Karpas-422 (cell line): ENCODE measurements around the gene SOCS3. TPM values are rescaled to one million over a fixed set of nuclear protein-coding genes. Genes with fewer than 3 reads are reported as not detected.

ENCODE experiments used
- DNase-seq: peaks from one replicate; pipeline ENCODE4 v3.0.0-alpha.2; 2015
- H2AFZ ChIP-seq: fragments of 200-600 bp; sonication (generic); 2 replicates; pipeline ENCODE4 v1.6.1; 2014; ENCODE audit warnings: antibody characterized with exemption, low read length, mixed read lengths
- H3K27ac ChIP-seq: fragments of 200-600 bp; sonication (generic); 2 replicates; pipeline ENCODE4 v1.5.1; 2014; ENCODE audit warnings: mild to moderate bottlenecking, low read length, moderate library complexity
- H3K27me3 ChIP-seq: fragments of 200-600 bp; sonication (generic); 2 replicates; pipeline ENCODE4 v1.6.1; 2014; ENCODE audit warnings: low read length, mixed read lengths
- H3K36me3 ChIP-seq: fragments of 200-600 bp; sonication (generic); 2 replicates; pipeline ENCODE4 v1.6.1; 2014; ENCODE audit warnings: low read length, mixed read lengths; ENCODE audit not compliant: insufficient read depth
- H3K4me1 ChIP-seq: fragments of 200-600 bp; sonication (generic); 2 replicates; pipeline ENCODE4 v1.6.1; 2014; ENCODE audit warnings: mild to moderate bottlenecking, low read length, mixed read lengths
- H3K4me2 ChIP-seq: fragments of 200-600 bp; sonication (generic); 2 replicates; pipeline ENCODE4 v1.6.1; 2014; ENCODE audit warnings: low read length, low read depth, mild to moderate bottlenecking; ENCODE audit not compliant: poor library complexity, severe bottlenecking
- H3K4me3 ChIP-seq: fragments of 200-600 bp; sonication (generic); 2 replicates; pipeline ENCODE4 v1.5.1; 2014; ENCODE audit warnings: mild to moderate bottlenecking, antibody characterized with exemption, low read length, mixed read lengths
- H3K79me2 ChIP-seq: fragments of 200-600 bp; sonication (generic); 2 replicates; pipeline ENCODE4 v1.6.1; 2014; ENCODE audit warnings: mild to moderate bottlenecking, low read length, mixed read lengths
- H3K9ac ChIP-seq: fragments of 200-600 bp; sonication (generic); 2 replicates; pipeline ENCODE4 v1.6.0; 2014; ENCODE audit warnings: low read length
- H3K9me2 ChIP-seq: fragments of 200-600 bp; sonication (generic), shearing (Covaris generic); replicated peaks from 2 replicates; pipeline ENCODE4 v1.6.0; 2014; ENCODE audit warnings: mild to moderate bottlenecking, low read length, moderate library complexity; ENCODE audit not compliant: insufficient read depth
- H3K9me3 ChIP-seq: fragments of 300-700, 200-600 bp; sonication (generic); 2 replicates; pipeline ENCODE4 v1.6.1; 2014; ENCODE audit warnings: low read length, mixed read lengths
- H4K20me1 ChIP-seq: fragments of 200-600 bp; sonication (generic); 2 replicates; pipeline ENCODE4 v1.6.1; 2014; ENCODE audit warnings: mild to moderate bottlenecking, antibody characterized with exemption, low read length, low read depth; ENCODE audit not compliant: insufficient read depth
- total RNA-seq: library from RNA; depleted of rRNA; stranded (reverse); fragments of >200 nt; shearing (Covaris generic); gene quantifications from 2 replicates; pipeline ENCODE4 v1.2.3, GENCODE V29; 2014; ENCODE audit warnings: low replicate concordance

The SOCS3 gene
- total RNA-seq, 1 experiment from 2014 or later: not detected

DNA sequence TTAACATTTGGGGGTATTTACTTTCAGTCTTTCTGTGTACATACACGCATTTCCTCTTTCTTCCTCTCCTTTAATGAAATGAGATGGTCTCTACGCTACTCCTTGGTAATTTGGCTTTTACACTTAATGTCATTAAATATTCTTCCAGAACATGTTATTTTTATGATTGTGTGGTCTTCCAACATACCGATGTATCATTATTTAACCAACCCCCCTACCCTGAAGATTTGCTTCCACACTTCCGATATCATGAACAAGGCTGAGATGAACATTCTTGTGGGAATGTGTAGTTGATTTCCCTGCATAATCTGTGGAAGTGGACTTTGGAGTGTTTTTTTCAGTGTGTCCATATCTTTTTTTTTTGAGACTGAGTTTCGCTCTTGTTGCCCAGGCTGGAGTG is 16.3 kb upstream of the SOCS3 start:
- H3K27me3 ChIP-seq: no peaks in the 10 kb centered on the region
- H3K4me1 ChIP-seq: peaks cover 23% of the 10 kb centered on the region

DNA sequence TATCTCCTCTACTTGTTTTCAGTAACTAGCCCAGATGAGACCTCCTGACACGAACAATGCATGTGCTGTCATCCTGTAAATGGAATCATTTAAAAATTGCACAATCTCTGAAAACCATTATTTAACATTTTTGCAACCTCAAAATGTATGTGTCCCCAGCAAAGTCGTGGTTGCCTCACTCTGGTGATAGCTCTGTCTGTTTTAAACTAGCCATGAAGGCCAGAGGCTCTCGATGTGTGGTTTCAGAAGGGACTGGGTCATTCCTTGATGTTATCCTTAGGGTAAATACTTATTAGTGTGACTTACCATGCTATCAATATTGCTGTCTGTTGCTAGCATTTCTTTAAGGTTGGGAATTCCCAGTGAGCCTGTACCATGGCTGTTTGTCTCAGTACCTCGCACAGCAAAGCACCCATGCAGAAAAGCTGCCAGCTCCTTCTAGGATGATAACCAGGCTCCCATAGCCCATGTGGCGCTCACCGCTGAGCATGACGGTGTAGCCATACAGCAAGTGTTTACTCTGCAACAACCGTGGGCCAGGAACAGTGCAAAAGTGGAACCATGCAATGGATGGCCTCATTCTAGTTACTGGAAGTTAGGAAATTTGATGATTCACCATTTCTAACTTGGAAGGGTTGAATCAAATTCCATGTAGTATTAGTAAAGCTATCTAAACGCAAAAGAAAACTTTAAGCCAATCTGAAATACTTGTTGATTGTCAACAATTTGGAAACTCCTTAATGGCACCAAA is 15.7 kb upstream of the SOCS3 start:
- Histone ChIP-seq H3K9ac (no peak overlapping the region), H3K4me1 (peaks cover 20% of the 10 kb centered on the region), H3K4me3 (no peak overlapping the region), H3K9me3 (no peaks in the 10 kb centered on the region), H3K4me2 (no peak overlapping the region), H3K9me2 (no peaks in the 10 kb centered on the region), H2AFZ (no peak overlapping the region), H3K27me3 (no peaks in the 10 kb centered on the region), H3K79me2 (peaks cover 21% of the 10 kb centered on the region), H4K20me1 (peaks cover 7% of the 10 kb centered on the region; the same call in 1 of the 2 replicates), H3K27ac (no peak overlapping the region), H3K36me3 (no peaks in the 10 kb centered on the region)
- no peak for DNase-seq

More for the DNA sequence above, 16.3 kb upstream of the SOCS3 start:
- H3K27ac ChIP-seq: no peak overlapping the region
- no peaks in the 10 kb centered on the region for H3K9me2 ChIP-seq
- H3K36me3 ChIP-seq: no peaks in the 10 kb centered on the region
- no peaks in the 10 kb centered on the region for H3K9me3 ChIP-seq
- no peak overlapping the region for H3K9ac ChIP-seq
- peaks cover 27% of the 10 kb centered on the region for H3K79me2 ChIP-seq
- no peak overlapping the region for H2AFZ ChIP-seq
- H3K4me2 ChIP-seq: no peak overlapping the region
- no peak for DNase-seq
- peaks cover 8% of the 10 kb centered on the region for H4K20me1 ChIP-seq
- H3K4me3 ChIP-seq: no peak overlapping the region

DNA sequence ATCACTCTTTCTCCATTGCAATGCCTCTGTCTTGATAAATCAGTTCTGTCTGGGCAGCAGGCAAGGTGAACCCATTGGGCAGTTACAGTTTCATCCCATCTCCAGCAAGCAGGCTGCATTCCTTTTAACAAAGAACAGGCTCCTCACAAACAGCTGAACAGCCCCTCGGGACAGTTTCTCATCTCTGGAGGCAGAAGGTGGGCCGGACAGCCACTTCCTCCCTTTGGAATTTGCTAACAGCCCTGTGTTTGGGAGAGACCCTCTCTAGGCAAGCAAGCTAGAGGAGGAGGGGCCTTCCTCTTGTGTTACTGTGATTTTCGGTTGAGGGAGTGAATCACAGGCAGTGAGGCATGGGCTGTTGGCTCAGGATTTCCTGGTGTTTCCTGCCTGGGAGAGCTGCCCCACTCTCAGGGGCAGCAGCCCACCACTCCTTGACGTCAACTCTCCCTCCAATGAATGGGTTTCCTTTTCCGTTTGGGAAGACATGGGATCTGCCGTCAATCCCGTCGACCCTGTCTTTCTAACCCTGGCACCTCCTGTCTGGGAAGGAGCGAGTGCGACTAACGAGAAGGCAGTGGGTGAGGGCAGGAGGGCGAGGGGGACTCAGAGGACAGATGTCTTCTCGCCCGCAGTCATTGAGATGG is 14.9 kb upstream of the SOCS3 start:
- no peaks in the 10 kb centered on the region for H3K27me3 ChIP-seq
- no peaks in the 10 kb centered on the region for H3K36me3 ChIP-seq
- no peak overlapping the region for H3K27ac ChIP-seq
- no peak overlapping the region for H3K9ac ChIP-seq
- H3K4me3 ChIP-seq: no peak overlapping the region
- H4K20me1 ChIP-seq: peaks cover 7% of the 10 kb centered on the region; the same call in 1 of the 2 replicates
- H3K9me2 ChIP-seq: no peaks in the 10 kb centered on the region
- DNase-seq: no peak
- H2AFZ ChIP-seq: no peak overlapping the region
- H3K9me3 ChIP-seq: no peaks in the 10 kb centered on the region
- H3K79me2 ChIP-seq: peaks cover 13% of the 10 kb centered on the region
- peaks cover 12% of the 10 kb centered on the region for H3K4me1 ChIP-seq
- no peak overlapping the region for H3K4me2 ChIP-seq

DNA sequence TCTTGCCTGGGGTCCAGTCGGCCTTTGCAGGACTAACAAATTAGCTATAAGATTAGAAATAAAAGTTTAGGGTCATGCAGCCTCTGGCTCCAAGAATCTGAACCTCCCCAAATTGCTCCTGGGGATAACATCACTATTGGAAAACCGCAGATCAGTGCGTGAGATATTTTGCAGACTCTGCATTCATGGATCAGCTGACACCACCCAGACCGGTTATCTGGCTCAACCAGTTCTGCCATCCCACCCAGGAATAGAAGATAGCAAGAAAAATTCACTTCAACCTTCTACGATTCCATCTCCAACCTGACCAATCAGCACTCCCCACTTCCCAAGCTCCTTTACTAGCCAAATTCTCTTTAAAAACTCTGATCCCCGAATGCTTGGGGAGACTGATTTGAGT is 14.3 kb upstream of the SOCS3 start:
- Histone ChIP-seq H3K27me3 (no peaks in the 10 kb centered on the region), H3K9ac (no peak overlapping the region), H3K27ac (no peak overlapping the region), H3K4me3 (no peak overlapping the region), H4K20me1 (peaks cover 4% of the 10 kb centered on the region; the same call in 1 of the 2 replicates), H3K79me2 (peaks cover 7% of the 10 kb centered on the region), H3K4me2 (no peak overlapping the region), H3K9me3 (no peaks in the 10 kb centered on the region), H3K9me2 (no peaks in the 10 kb centered on the region), H3K4me1 (peaks cover 6% of the 10 kb centered on the region), H3K36me3 (no peaks in the 10 kb centered on the region), H2AFZ (no peak overlapping the region)
- no peak for DNase-seq

DNA sequence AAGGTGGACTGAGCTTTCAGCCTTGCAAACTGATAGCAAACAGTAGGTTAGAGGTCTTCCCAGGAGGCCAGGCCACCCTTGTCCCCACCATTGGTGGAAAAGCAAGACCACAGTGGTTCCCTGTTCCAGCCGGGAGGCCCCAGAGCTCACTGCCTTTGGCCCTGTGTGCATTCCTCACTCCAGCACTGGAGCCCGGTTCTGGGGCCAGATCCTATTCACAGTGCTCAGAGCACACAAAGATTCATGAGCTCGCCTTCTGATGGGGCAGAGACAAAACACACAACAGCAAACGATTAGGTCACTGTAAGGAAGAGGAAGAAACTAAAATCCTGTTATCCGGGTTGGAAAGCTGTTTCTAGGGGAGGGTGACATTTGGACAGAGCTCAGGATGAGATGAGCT is 13.0 kb upstream of the SOCS3 start:
- H3K4me1 ChIP-seq: peaks cover under 1% of the 10 kb centered on the region
- H3K4me3 ChIP-seq: no peak overlapping the region
- no peaks in the 10 kb centered on the region for H4K20me1 ChIP-seq
- no peak overlapping the region for H3K4me2 ChIP-seq
- no peak overlapping the region for H2AFZ ChIP-seq
- no peaks in the 10 kb centered on the region for H3K27me3 ChIP-seq
- no peaks in the 10 kb centered on the region for H3K9me3 ChIP-seq
- H3K36me3 ChIP-seq: no peaks in the 10 kb centered on the region
- H3K79me2 ChIP-seq: no peaks in the 10 kb centered on the region
- DNase-seq: no peak
- no peak overlapping the region for H3K9ac ChIP-seq
- H3K27ac ChIP-seq: no peak overlapping the region
- no peaks in the 10 kb centered on the region for H3K9me2 ChIP-seq

DNA sequence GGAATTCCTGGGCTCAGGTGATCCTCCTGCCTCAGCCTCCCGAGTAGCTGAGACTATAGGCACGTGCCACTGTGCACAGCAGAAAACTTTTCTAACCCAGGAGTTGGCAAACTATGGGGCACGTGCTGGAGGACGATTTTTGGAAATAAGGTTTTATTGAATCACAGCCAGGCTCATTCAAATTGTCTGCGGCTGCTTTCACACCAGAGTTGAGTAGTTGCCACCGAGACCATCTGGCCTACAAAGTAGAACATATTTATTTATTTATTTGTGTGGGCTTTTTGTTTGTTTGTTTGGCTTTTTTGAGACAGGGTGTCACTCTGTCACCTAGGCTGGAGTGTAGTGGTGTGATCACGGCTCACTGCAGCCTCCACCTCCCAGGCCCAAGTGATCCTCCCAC is 11.2 kb upstream of the SOCS3 start:
- H3K4me2 ChIP-seq: no peak overlapping the region
- no peak overlapping the region for H3K4me3 ChIP-seq
- H3K27ac ChIP-seq: no peak overlapping the region
- no peaks in the 10 kb centered on the region for H3K9me3 ChIP-seq
- no peaks in the 10 kb centered on the region for H3K27me3 ChIP-seq
- H3K9me2 ChIP-seq: no peaks in the 10 kb centered on the region
- H4K20me1 ChIP-seq: no peaks in the 10 kb centered on the region
- no peaks in the 10 kb centered on the region for H3K36me3 ChIP-seq
- H2AFZ ChIP-seq: no peak overlapping the region
- no peak overlapping the region for H3K9ac ChIP-seq
- peaks cover 6% of the 10 kb centered on the region for H3K4me1 ChIP-seq
- no peak for DNase-seq
- H3K79me2 ChIP-seq: no peaks in the 10 kb centered on the region

DNA sequence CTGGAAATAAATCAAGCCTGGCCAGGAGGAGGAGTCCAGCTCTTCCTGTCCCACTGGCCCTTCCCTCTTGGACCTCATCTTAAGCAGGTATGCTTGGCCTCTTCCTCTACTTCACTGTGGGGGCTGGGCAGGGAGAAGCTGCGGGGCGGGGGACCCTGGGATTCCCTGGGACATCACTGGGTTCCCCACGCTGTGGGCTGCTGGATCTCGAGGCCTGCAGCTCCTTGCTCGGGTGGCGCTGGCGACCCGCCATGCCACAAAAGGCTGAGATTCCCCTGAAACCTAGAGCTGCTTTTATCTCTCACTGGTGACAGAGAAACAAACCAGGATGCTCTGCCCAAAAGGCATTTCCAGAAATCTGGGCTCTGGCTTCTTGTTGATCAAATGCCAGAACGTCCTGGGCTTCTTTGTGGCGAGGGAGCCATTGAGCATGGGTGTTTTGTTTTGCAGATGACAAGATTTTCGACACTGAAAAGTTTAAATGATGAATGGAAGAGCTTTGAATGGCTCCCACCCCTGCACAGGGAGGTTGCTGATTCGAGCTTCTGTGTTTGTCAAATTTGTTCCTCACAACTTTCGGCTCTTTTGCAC is 10.0 kb upstream of the SOCS3 start:
- no peaks in the 10 kb centered on the region for H4K20me1 ChIP-seq
- H3K9ac ChIP-seq: no peak overlapping the region
- H3K36me3 ChIP-seq: no peaks in the 10 kb centered on the region
- no peaks in the 10 kb centered on the region for H3K9me2 ChIP-seq
- peaks cover 8% of the 10 kb centered on the region for H3K4me1 ChIP-seq
- no peaks in the 10 kb centered on the region; the same call in 1 of the 2 replicates for H3K27me3 ChIP-seq
- H3K4me3 ChIP-seq: no peak overlapping the region
- no peak overlapping the region for H3K27ac ChIP-seq
- H3K79me2 ChIP-seq: no peaks in the 10 kb centered on the region
- DNase-seq: no peak
- H3K4me2 ChIP-seq: no peak overlapping the region
- H2AFZ ChIP-seq: no peak overlapping the region
- H3K9me3 ChIP-seq: no peaks in the 10 kb centered on the region

DNA sequence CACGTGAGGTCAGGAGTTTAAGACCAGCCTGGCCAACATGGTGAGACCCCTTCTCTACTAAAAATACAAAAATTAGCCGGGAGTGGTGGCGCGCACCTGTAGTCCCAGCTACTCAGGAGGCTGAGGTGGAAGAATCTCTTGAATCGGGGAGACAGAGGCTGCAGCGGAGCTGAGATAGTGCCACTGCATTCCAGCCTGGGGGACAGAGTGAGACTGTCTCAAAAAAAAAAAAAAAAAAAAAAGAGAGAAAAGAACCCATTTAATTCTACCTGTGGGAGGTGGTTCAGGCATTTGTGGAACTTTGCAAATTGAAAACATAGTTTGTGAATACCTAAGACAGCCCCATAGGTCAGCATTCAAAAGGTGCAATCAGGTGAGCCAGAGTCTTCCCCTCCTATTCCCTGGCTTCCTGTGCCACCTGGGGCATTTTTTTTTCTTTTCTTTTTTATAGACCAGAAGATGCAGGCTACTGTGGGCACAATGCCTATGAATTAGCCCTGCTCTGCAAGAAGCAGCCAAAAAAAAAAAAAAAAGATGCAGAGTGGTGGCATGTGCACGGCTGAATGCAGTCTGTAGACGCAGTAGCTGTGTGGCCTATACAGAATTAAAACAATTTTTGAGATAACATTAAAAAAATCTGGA is 9.1 kb upstream of the SOCS3 start:
- Histone ChIP-seq H3K4me1 (peaks cover 8% of the 10 kb centered on the region), H3K36me3 (no peaks in the 10 kb centered on the region)

More for the DNA sequence above, 9.1 kb upstream of the SOCS3 start:
- Histone ChIP-seq H4K20me1 (no peaks in the 10 kb centered on the region), H3K27ac (no peak overlapping the region), H3K4me2 (no peak overlapping the region), H3K9me3 (no peaks in the 10 kb centered on the region), H3K9me2 (no peaks in the 10 kb centered on the region), H2AFZ (no peak overlapping the region), H3K79me2 (no peaks in the 10 kb centered on the region), H3K27me3 (peaks cover 3% of the 10 kb centered on the region; the same call in 1 of the 2 replicates), H3K9ac (no peak overlapping the region), H3K4me3 (no peak overlapping the region)
- DNase-seq: no peak
